HCT116 (cell line): ENCODE measurements around the gene SLC25A19. TPM values are rescaled to one million over a fixed set of nuclear protein-coding genes. Genes with fewer than 3 reads are reported as not detected.

Source experiments
- ATAC-seq: fragments of 200-7000 bp; cut with Tn5 transposase; 2 replicates; pipeline ENCODE4 v1.9.1; 2020; ENCODE audit warnings: mild to moderate bottlenecking, moderate library complexity
- BruUV-seq: library from RNA; stranded (reverse); fragments of 400-500 nt; replicated peaks from 2 replicates; lab custom pipeline; 2021; lab: Mats Ljungman, UMichigan
- CTCF ChIA-PET: fragments of 300-600 bp; sonication (Branson Sonifier 250); formaldehyde crosslinking; loops from one replicate; lab custom pipeline; 2021; ENCODE audit warnings: antibody characterized with exemption; lab: Charles Lee
- POLR2A ChIA-PET: fragments of 300-600, 350-600 bp; sonication (Branson Sonifier 250); formaldehyde crosslinking; loops from one replicate; lab custom pipeline; 2021; ENCODE audit warnings: antibody characterized with exemption; lab: Charles Lee
- RAD21 ChIA-PET, 2 experiments: fragments of 300-600 bp; sonication (Branson Sonifier 250); formaldehyde crosslinking; loops; one replicate each; lab custom pipeline; 2023; ENCODE audit warnings: low total read pairs in 2 of 2; ENCODE audit not compliant: uncharacterized antibody in 2 of 2, unreplicated experiment in 2 of 2, low non-redundant PET in 1 of 2; lab: Charles Lee
- DNase-seq: peaks from one replicate; pipeline ENCODE4 v3.0.0-alpha.2; 2010; ENCODE audit warnings: low read depth, low spot score
- H2AFZ ChIP-seq: fragments of 200-600 bp; shearing (Covaris generic), sonication (generic); 2 replicates; pipeline ENCODE4 v1.6.1; 2017; ENCODE audit warnings: low read depth, mixed run types, mixed read lengths, antibody characterized with exemption, low read length; ENCODE audit not compliant: poor library complexity, severe bottlenecking
- H3K27ac ChIP-seq: 2 replicates; pipeline ENCODE4 v1.5.1; 2012; ENCODE audit warnings: low read depth, low read length
- H3K27me3 ChIP-seq: fragments of 200-600 bp; sonication (generic); 2 replicates; pipeline ENCODE4 v1.6.1; 2016; ENCODE audit warnings: mixed run types, low read length, mixed read lengths; ENCODE audit not compliant: insufficient read depth
- H3K36me3 ChIP-seq, 2 experiments: fragments of 200-500 bp in 1 of 2; fragments of 200-600 bp in 1 of 2; sonication (Bioruptor generic) in 1 of 2; sonication (generic) in 1 of 2; 2 replicates each; pipeline versions ENCODE4 v1.5.1 to v1.6.1; 2014 to 2016; ENCODE audit warnings: low read length in 2 of 2, inconsistent platforms in 1 of 2, mixed read lengths in 1 of 2, mixed run types in 1 of 2; ENCODE audit not compliant: insufficient read depth in 2 of 2, control insufficient read depth in 1 of 2
- H3K4me1 ChIP-seq, 2 experiments: fragments of 200-600 bp in 1 of 2; sonication (generic) in 1 of 2; 2 replicates each; pipeline versions ENCODE4 v1.5.1 to v1.6.1; 2012 to 2017; ENCODE audit warnings: low read length in 2 of 2, inconsistent platforms in 1 of 2, mild to moderate bottlenecking in 1 of 2, mixed read lengths in 1 of 2, mixed run types in 1 of 2, moderate library complexity in 1 of 2; ENCODE audit not compliant: insufficient read depth in 2 of 2, control insufficient read depth in 1 of 2
- H3K4me2 ChIP-seq: fragments of 200-600 bp; sonication (generic); 2 replicates; pipeline ENCODE4 v1.6.1; 2017; ENCODE audit warnings: mixed run types, low read length, mixed read lengths
- H3K4me3 ChIP-seq, 2 experiments: fragments of 200-600 bp in 1 of 2; sonication (generic) in 1 of 2; replicated peaks in 1 of 2; 2 replicates each; pipeline ENCODE4 v1.5.1; 2011 to 2016; ENCODE audit warnings: low read length in 2 of 2, control low read depth in 1 of 2, low read depth in 1 of 2, mild to moderate bottlenecking in 1 of 2, mixed read lengths in 1 of 2, mixed run types in 1 of 2
- H3K79me2 ChIP-seq: fragments of 200-600 bp; sonication (generic); 2 replicates; pipeline ENCODE4 v1.6.1; 2017; ENCODE audit warnings: mild to moderate bottlenecking, mixed run types, low read length, moderate library complexity, mixed read lengths; ENCODE audit not compliant: insufficient read depth
- H3K9ac ChIP-seq: fragments of 200-600 bp; sonication (generic); 2 replicates; pipeline ENCODE4 v1.6.1; 2016; ENCODE audit warnings: low read length, mixed read lengths
- H3K9me2 ChIP-seq: fragments of 200-600 bp; sonication (generic), shearing (Covaris generic); 2 replicates; pipeline ENCODE4 v1.6.1; 2017; ENCODE audit warnings: mixed run types, mild to moderate bottlenecking, moderate library complexity; ENCODE audit not compliant: insufficient read depth
- H3K9me3 ChIP-seq, 2 experiments: fragments of 200-500 bp in 1 of 2; fragments of 200-600 bp in 1 of 2; sonication (Bioruptor generic) in 1 of 2; sonication (generic) in 1 of 2; 2 replicates each; pipeline ENCODE4 v1.6.1; 2014 to 2017; ENCODE audit warnings: low read length in 2 of 2, mixed read lengths in 2 of 2, inconsistent platforms in 1 of 2, low read depth in 1 of 2, mild to moderate bottlenecking in 1 of 2, mixed run types in 1 of 2, moderate library complexity in 1 of 2; ENCODE audit not compliant: control insufficient read depth in 1 of 2, insufficient read depth in 1 of 2
- H4K20me1 ChIP-seq: fragments of 200-600 bp; sonication (generic), shearing (Covaris generic); 2 replicates; pipeline ENCODE4 v1.6.1; 2017; ENCODE audit warnings: mixed run types, mild to moderate bottlenecking, moderate library complexity; ENCODE audit not compliant: insufficient read depth
- CBX3 ChIP-seq: IDR thresholded peaks from 2 replicates; pipeline ENCODE4 v1.6.1; 2012; ENCODE audit warnings: low read depth
- CEBPB ChIP-seq: IDR thresholded peaks from 2 replicates; pipeline ENCODE4 v1.6.1; 2012; ENCODE audit warnings: low read depth
- EGR1 ChIP-seq: IDR thresholded peaks from 2 replicates; pipeline ENCODE4 v1.6.1; 2012; ENCODE audit warnings: low read depth
- ELF1 ChIP-seq: IDR thresholded peaks from 2 replicates; pipeline ENCODE4 v1.6.1; 2012; ENCODE audit warnings: low read depth, borderline replicate concordance
- EZH2 ChIP-seq: fragments of 200-600 bp; sonication (generic); IDR thresholded peaks from 2 replicates; pipeline ENCODE4 v1.6.1; 2017; ENCODE audit warnings: antibody characterized with exemption, mixed run types
- EZH2phosphoT487 ChIP-seq: fragments of 200-600 bp; IDR thresholded peaks from 2 replicates; pipeline ENCODE4 v1.6.1; 2018; ENCODE audit warnings: antibody characterized with exemption, borderline replicate concordance
- POLR2A ChIP-seq: IDR thresholded peaks from 2 replicates; pipeline ENCODE4 v1.7.0; 2011; ENCODE audit warnings: borderline replicate concordance; ENCODE audit not compliant: insufficient read depth, insufficient read length; ENCODE audit errors: extremely low read depth
- REST ChIP-seq: IDR thresholded peaks from 2 replicates; pipeline ENCODE4 v1.6.1; 2012; ENCODE audit warnings: low read depth
- SIN3A ChIP-seq: IDR thresholded peaks from 2 replicates; pipeline ENCODE4 v1.6.1; 2012; ENCODE audit warnings: low read depth
- SP1 ChIP-seq: IDR thresholded peaks from 2 replicates; pipeline ENCODE4 v1.6.1; 2012; ENCODE audit warnings: low read depth
- SRF ChIP-seq: IDR thresholded peaks from 2 replicates; pipeline ENCODE4 v1.6.1; 2012; ENCODE audit warnings: low read depth
- TCF7L2 ChIP-seq: IDR thresholded peaks from 2 replicates; pipeline ENCODE4 v1.7.0; 2011; ENCODE audit warnings: borderline replicate concordance, inconsistent platforms; ENCODE audit not compliant: insufficient read depth, insufficient read length; ENCODE audit errors: extremely low read depth
- YY1 ChIP-seq: IDR thresholded peaks from 2 replicates; pipeline ENCODE4 v1.6.1; 2011; ENCODE audit warnings: low read length, low read depth, moderate library complexity, mild to moderate bottlenecking; ENCODE audit not compliant: insufficient replicate concordance; ENCODE audit errors: extremely low read depth
- ZBTB33 ChIP-seq: IDR thresholded peaks from 2 replicates; pipeline ENCODE4 v1.6.1; 2011; ENCODE audit warnings: mild to moderate bottlenecking, low read length, moderate library complexity; ENCODE audit not compliant: insufficient replicate concordance; ENCODE audit errors: extremely low read depth
- ZFX ChIP-seq: fragments of 450-650 bp; IDR thresholded peaks from 2 replicates; pipeline ENCODE4 v1.6.1; 2017
- intact Hi-C: fragments of 100-400 bp; cut with micrococcal nuclease; formaldehyde crosslinking; loops from 2 replicates; pipeline ENCODE4 v1.10.0; 2022
- total RNA-seq: library from RNA; stranded (reverse); gene quantifications from one replicate; pipeline ENCODE4 v1.2.1, GENCODE V29; 2021; ENCODE audit not compliant: unreplicated experiment
- TF ChIP-seq, protein P1 (sequence below): IDR thresholded peaks from 2 replicates; pipeline ENCODE4 v1.6.1; 2012
- TF ChIP-seq, protein P2 (sequence below): IDR thresholded peaks from 2 replicates; pipeline ENCODE4 v1.6.1; 2012
- TF ChIP-seq, protein P3 (sequence below), 3 experiments: fragments of 200-600 bp in 1 of 3; sonication (generic) in 1 of 3; IDR thresholded peaks in 2 of 3; conservative IDR thresholded peaks in 1 of 3; 2 replicates each; pipeline ENCODE4 v1.5.1; 2012 to 2017; ENCODE audit warnings: low read depth in 2 of 3, low read length in 2 of 3, antibody characterized with exemption in 1 of 3, borderline replicate concordance in 1 of 3, control low read depth in 1 of 3, mild to moderate bottlenecking in 1 of 3, mixed read lengths in 1 of 3, mixed run types in 1 of 3, moderate library complexity in 1 of 3; ENCODE audit not compliant: insufficient read depth in 1 of 3

The SLC25A19 gene
- total RNA-seq, 1 experiment from 2014 or later, result 38.7 TPM

DNA sequence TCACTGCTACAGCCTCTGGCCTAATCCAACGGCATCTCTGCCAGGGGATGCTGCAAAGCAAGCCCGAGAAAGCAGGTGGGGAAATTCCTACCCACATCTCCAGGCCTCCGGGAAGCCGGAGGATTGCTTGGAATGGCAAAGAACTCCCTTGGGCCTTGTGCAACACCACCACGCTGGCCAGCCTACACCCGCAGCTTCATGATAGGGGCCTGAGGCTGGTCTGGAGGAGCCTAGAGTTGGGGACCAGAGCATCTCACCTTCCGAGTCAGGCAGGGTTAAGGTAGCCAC is 48.1 kb downstream of the SLC25A19 start:
- peaks cover 6% of the 10 kb centered on the region; the same call in 1 of the 2 replicates for H4K20me1 ChIP-seq
- ChIA-PET CTCF (interaction anchor here (0.8 to 3.3 kb wide), 18 partner anchors 8 to 286 kb away, joined by 3 to 30 read pairs (median 7); partner anchors contain the start of genes GGA3, GRB2, JPT1 and MIF4GD), POLR2A (interaction anchor here (1.0 to 1.5 kb wide), 2 partner anchors 21 to 127 kb away, joined by 3 to 6 read pairs; partner anchors contain the start of genes GGA3 and MRPS7), RAD21 (no interaction called here)
- TF ChIP-seq, protein P1, sequence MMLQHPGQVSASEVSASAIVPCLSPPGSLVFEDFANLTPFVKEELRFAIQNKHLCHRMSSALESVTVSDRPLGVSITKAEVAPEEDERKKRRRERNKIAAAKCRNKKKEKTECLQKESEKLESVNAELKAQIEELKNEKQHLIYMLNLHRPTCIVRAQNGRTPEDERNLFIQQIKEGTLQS, result no peak
- no peak for TF ChIP-seq EZH2
- TF ChIP-seq SIN3A, result no peak
- TF ChIP-seq CBX3, result no peak
- no peak for TF ChIP-seq EGR1
- no peak for TF ChIP-seq YY1
- no peak for TF ChIP-seq ELF1
- no peak for TF ChIP-seq TCF7L2
- TF ChIP-seq SP1, result no peak
- TF ChIP-seq, protein P2, sequence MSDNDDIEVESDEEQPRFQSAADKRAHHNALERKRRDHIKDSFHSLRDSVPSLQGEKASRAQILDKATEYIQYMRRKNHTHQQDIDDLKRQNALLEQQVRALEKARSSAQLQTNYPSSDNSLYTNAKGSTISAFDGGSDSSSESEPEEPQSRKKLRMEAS, result no peak
- TF ChIP-seq, protein P3, sequence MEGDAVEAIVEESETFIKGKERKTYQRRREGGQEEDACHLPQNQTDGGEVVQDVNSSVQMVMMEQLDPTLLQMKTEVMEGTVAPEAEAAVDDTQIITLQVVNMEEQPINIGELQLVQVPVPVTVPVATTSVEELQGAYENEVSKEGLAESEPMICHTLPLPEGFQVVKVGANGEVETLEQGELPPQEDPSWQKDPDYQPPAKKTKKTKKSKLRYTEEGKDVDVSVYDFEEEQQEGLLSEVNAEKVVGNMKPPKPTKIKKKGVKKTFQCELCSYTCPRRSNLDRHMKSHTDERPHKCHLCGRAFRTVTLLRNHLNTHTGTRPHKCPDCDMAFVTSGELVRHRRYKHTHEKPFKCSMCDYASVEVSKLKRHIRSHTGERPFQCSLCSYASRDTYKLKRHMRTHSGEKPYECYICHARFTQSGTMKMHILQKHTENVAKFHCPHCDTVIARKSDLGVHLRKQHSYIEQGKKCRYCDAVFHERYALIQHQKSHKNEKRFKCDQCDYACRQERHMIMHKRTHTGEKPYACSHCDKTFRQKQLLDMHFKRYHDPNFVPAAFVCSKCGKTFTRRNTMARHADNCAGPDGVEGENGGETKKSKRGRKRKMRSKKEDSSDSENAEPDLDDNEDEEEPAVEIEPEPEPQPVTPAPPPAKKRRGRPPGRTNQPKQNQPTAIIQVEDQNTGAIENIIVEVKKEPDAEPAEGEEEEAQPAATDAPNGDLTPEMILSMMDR (IDR thresholded peaks at IDR 0.05 in 2 of 3, conservative IDR thresholded peaks at IDR 0.05 in 1 of 3; ENCODE audit: borderline replicate concordance in 1 of 3, insufficient read depth in 1 of 3, low read depth in 2 of 3, low read length in 2 of 3), result no peak
- no peak for TF ChIP-seq CEBPB
- TF ChIP-seq ZFX, result no peak
- TF ChIP-seq ZBTB33, result no peak
- TF ChIP-seq SRF, result no peak
- no peak for TF ChIP-seq REST
- no peak for TF ChIP-seq EZH2phosphoT487
- no peak for TF ChIP-seq POLR2A
- no peaks in the 10 kb centered on the region for H3K9me3 ChIP-seq
- intact Hi-C loops, result loop anchor here (2.0 kb wide), 1 partner anchor 164 kb away; the partner anchor contains the start of gene GRB2
- no peaks in the 10 kb centered on the region for H3K27me3 ChIP-seq
- no peak overlapping the region for H3K9ac ChIP-seq
- H3K9me2 ChIP-seq, result no peaks in the 10 kb centered on the region
- H3K4me2 ChIP-seq, result no peak overlapping the region
- DNase-seq, result no peak
- H2AFZ ChIP-seq, result no peak overlapping the region
- H3K36me3 ChIP-seq, result peaks cover 64 to 83% of the 10 kb centered on the region in 2 experiments
- ATAC-seq, result no peak
- H3K27ac ChIP-seq, result peak overlapping the region; percentile 40; the same call in 1 of the 2 replicates
- H3K4me3 ChIP-seq, result no peak overlapping the region
- BruUV-seq, result no TSS peak
- H3K4me1 ChIP-seq, result peaks cover 0 to 11% of the 10 kb centered on the region in 2 experiments; a peak in 1 of 4 replicates
- no peaks in the 10 kb centered on the region for H3K79me2 ChIP-seq
